HG02885 (cell line): Measurements from ENCODE around the gene LHFPL4.

Experiments used
- ATAC-seq: cut with Tn5 transposase; IDR thresholded peaks from one replicate; pipeline ENCODE4 v1.9.1; 2021; ENCODE audit warnings: mild to moderate bottlenecking; ENCODE audit not compliant: unreplicated experiment, poor library complexity

Gene LHFPL4

GRCh38 chr3:9485248-9485647 lies 68.4 kb downstream of the LHFPL4 start:
- no peak for ATAC-seq

- ATAC-seq: no peak
Observed at GRCh38 chr3:9480265-9480664, 73.4 kb downstream of the LHFPL4 start.

GRCh38 chr3:9476935-9477334 lies 76.7 kb downstream of the LHFPL4 start:
- no peak for ATAC-seq

- no peak for ATAC-seq
Observed at GRCh38 chr3:9474482-9474881, 79.1 kb downstream of the LHFPL4 start.

- ATAC-seq: no peak
Observed at GRCh38 chr3:9473496-9474065, 80.0 kb downstream of the LHFPL4 start.

GRCh38 chr3:9469986-9470385 lies 83.6 kb downstream of the LHFPL4 start:
- ATAC-seq: no peak

- ATAC-seq: no peak
Observed at GRCh38 chr3:9468460-9468859, 85.2 kb downstream of the LHFPL4 start.

GRCh38 chr3:9467451-9467850 lies 86.2 kb downstream of the LHFPL4 start:
- ATAC-seq: no peak

GRCh38 chr3:9455596-9456131 lies 98.0 kb downstream of the LHFPL4 start:
- no peak for ATAC-seq

GRCh38 chr3:9452417-9452816 lies 101.2 kb downstream of the LHFPL4 start:
- ATAC-seq: no peak

GRCh38 chr3:9450991-9451390 lies 102.6 kb downstream of the LHFPL4 start:
- ATAC-seq: no peak

GRCh38 chr3:9450126-9450525 lies 103.5 kb downstream of the LHFPL4 start:
- no peak for ATAC-seq

GRCh38 chr3:9448643-9449042 lies 105.0 kb downstream of the LHFPL4 start:
- ATAC-seq: no peak
